H1 (cell line): ENCODE results near the gene RHOC. TPM values are rescaled to one million over a fixed set of nuclear protein-coding genes. Genes with fewer than 3 reads are reported as not detected.

ENCODE experiments used
- GABPA ChIP-seq: IDR thresholded peaks from 2 replicates; pipeline ENCODE4 v1.6.1; 2011; ENCODE audit warnings: mild to moderate bottlenecking, low read length, moderate library complexity, borderline replicate concordance; ENCODE audit not compliant: insufficient read depth
- HDAC6 ChIP-seq: IDR thresholded peaks from one replicate; pipeline ENCODE4 v1.7.1; 2012; ENCODE audit warnings: low read depth, mild to moderate bottlenecking, inconsistent platforms, low read length, moderate library complexity
- RFX5 ChIP-seq: IDR thresholded peaks from 2 replicates; pipeline ENCODE4 v1.6.1; 2011; ENCODE audit warnings: low read depth, low read length, improper control_type of control experiment, borderline replicate concordance
- SIX5 ChIP-seq: IDR thresholded peaks from 2 replicates; pipeline ENCODE4 v1.6.1; 2011; ENCODE audit warnings: mild to moderate bottlenecking, low read depth, low read length
- YY1 ChIP-seq: IDR thresholded peaks from 2 replicates; pipeline ENCODE4 v1.6.1; 2011; ENCODE audit warnings: low read depth, mild to moderate bottlenecking, low read length
- polyA plus RNA-seq, 7 experiments: library from polyadenylated mRNA; depleted of rRNA in 3 of 7; stranded (reverse) in 5 of 7; unstranded in 2 of 7; fragments of >200 nt in 5 of 7; fragments of 200-250 nt in 2 of 7; gene quantifications; 1 replicate in 5 of 7; 2 replicates in 1 of 7; 4 replicates in 1 of 7; pipeline versions ENCODE4 v1.2.1 to v1.2.3, GENCODE V29; 2011 to 2013; ENCODE audit warnings: missing spikeins in 2 of 7, mixed read lengths in 2 of 7
- total RNA-seq: library from RNA; stranded (reverse); fragmentation: NEBNext Ultra II Directional; extraction: Animal tissue kit (Norgen Biotek cat#: 25700); gene quantifications from 2 replicates; pipeline ENCODE4 v1.2.1, GENCODE V29; 2021

Gene RHOC
- total and polyA plus RNA-seq, 2 of the 8 experiments (the other 6 are each of a cell fraction or from before 2014, with no cell fraction given): 53.6 to 97.5 TPM

- TF ChIP-seq YY1: peak; percentile 42; the same call in 1 of the 2 replicates
- TF ChIP-seq GABPA: peak; percentile 64; the same call in 1 of the 2 replicates
- TF ChIP-seq SIX5: no peak
- TF ChIP-seq RFX5: no peak
- TF ChIP-seq HDAC6: no peak
- TF ChIP-seq, all 59 proteins: peak for 18
Observed at GRCh38 chr1:112707221-112708001, 484 bp upstream of the RHOC start (continued).
